Tibial artery (tissue), 4 donors: ENCODE data around the gene C19orf12.
A peak's percentile ranks its signal among the peaks of the same experiment; 100 is the strongest.
"Not testable (repeated sequence)": the region's sequence is repeated elsewhere in the genome, so short reads cannot be mapped to it uniquely, and the experiment has no call there.

Experiments used
- DNase-seq, 2 donors: peaks; one replicate each; pipeline ENCODE4 v3.0.0-alpha.2; 2019
- H3K27ac ChIP-seq, 2 donors: fragments of 200-600 bp; sonication (generic) in 1 of 2; 1 replicate in 1 of 2; 2 replicates in 1 of 2; pipeline ENCODE4 v1.5.1; 2018 to 2019; ENCODE audit warnings: mild to moderate bottlenecking in 1 of 2
- H3K27me3 ChIP-seq, 2 donors: fragments of 200-600 bp; sonication (generic) in 1 of 2; one replicate each; pipeline versions ENCODE4 v1.5.1 to v1.6.0; 2016 to 2019
- H3K36me3 ChIP-seq, 3 donors: fragments of 200-600 bp; sonication (generic) in 2 of 3; one replicate each; pipeline ENCODE4 v1.5.1; 2016 to 2019; ENCODE audit warnings: mild to moderate bottlenecking in 2 of 3
- H3K4me1 ChIP-seq, 4 donors: fragments of 200-600 bp; sonication (generic) in 2 of 4; 1 replicate in 3 of 4; 2 replicates in 1 of 4; pipeline ENCODE4 v1.5.1; 2016 to 2019
- H3K4me3 ChIP-seq, 2 donors: fragments of 200-600 bp; sonication (generic) in 1 of 2; 1 replicate in 1 of 2; 2 replicates in 1 of 2; pipeline ENCODE4 v1.5.1; 2018 to 2019; ENCODE audit warnings: mild to moderate bottlenecking in 2 of 2
- H3K9me3 ChIP-seq, 3 donors: fragments of 200-600 bp; sonication (generic) in 1 of 3; one replicate each; pipeline ENCODE4 v1.5.1; 2016 to 2019
- intact Hi-C: fragments of 100-400 bp; cut with DNase I; formaldehyde crosslinking; loops from one replicate; pipeline ENCODE4 v1.15.0; 2023; ENCODE audit warnings: low total_unique reads
- TF ChIP-seq, protein P1 (sequence below), 2 experiments: fragments of 200-600 bp in 1 of 2; fragments of 450-650 bp in 1 of 2; IDR thresholded peaks; one replicate each; pipeline ENCODE4 v1.5.1; 2017 to 2019; ENCODE audit warnings: antibody characterized with exemption in 2 of 2, mild to moderate bottlenecking in 1 of 2, moderate library complexity in 1 of 2

Gene C19orf12

DNA sequence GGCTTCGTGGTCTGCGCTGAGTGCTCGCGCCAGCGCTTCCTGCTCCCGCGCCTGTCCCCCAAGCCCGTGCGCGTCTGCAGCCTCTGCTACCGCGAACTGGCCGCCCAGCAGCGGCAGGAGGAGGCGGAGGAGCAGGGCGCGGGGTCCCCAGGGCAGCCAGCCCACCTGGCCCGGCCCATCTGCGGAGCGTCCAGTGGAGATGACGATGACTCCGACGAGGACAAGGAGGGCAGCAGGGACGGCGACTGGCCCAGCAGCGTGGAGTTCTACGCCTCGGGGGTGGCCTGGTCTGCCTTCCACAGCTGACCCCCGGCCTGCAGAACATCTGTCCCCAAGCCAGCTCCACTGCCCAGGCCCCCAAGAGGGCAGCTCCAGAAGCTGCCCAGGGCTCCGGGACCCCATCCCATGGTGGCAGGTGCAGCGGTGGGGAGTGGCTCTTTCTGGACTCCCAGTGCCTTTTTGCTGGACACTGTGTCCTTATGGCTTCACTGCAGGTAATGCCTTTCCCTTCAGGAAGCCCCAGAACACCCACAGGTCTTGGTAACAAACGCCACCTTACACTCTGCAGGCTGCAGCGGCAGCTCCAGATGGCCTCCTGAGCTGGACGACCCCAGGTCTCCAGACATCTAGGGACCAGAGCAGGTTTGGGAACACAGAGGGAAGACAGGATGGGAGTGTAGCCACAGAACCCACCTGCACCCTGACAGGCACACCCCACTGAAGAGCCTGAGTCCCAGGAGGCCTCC, 40.5 kb downstream of the C19orf12 start:
- Histone ChIP-seq H3K27me3 (no peaks in the 10 kb centered on the region), H3K27ac (no peak overlapping the region), H3K4me3 (no peak overlapping the region), H3K36me3 (peaks cover 22 to 54% (median 48%) of the 10 kb centered on the region in 3 donors), H3K9me3 (no peaks in the 10 kb centered on the region), H3K4me1 (peaks cover 0 to 65% (median 36%) of the 10 kb centered on the region in 4 donors)
- TF ChIP-seq, protein P1, sequence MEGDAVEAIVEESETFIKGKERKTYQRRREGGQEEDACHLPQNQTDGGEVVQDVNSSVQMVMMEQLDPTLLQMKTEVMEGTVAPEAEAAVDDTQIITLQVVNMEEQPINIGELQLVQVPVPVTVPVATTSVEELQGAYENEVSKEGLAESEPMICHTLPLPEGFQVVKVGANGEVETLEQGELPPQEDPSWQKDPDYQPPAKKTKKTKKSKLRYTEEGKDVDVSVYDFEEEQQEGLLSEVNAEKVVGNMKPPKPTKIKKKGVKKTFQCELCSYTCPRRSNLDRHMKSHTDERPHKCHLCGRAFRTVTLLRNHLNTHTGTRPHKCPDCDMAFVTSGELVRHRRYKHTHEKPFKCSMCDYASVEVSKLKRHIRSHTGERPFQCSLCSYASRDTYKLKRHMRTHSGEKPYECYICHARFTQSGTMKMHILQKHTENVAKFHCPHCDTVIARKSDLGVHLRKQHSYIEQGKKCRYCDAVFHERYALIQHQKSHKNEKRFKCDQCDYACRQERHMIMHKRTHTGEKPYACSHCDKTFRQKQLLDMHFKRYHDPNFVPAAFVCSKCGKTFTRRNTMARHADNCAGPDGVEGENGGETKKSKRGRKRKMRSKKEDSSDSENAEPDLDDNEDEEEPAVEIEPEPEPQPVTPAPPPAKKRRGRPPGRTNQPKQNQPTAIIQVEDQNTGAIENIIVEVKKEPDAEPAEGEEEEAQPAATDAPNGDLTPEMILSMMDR (IDR thresholded peaks at IDR 0.05), result no peak
- DNase-seq, result peak in 1 of 2 donors; percentile 64
- intact Hi-C loops, result no loop called here

DNA sequence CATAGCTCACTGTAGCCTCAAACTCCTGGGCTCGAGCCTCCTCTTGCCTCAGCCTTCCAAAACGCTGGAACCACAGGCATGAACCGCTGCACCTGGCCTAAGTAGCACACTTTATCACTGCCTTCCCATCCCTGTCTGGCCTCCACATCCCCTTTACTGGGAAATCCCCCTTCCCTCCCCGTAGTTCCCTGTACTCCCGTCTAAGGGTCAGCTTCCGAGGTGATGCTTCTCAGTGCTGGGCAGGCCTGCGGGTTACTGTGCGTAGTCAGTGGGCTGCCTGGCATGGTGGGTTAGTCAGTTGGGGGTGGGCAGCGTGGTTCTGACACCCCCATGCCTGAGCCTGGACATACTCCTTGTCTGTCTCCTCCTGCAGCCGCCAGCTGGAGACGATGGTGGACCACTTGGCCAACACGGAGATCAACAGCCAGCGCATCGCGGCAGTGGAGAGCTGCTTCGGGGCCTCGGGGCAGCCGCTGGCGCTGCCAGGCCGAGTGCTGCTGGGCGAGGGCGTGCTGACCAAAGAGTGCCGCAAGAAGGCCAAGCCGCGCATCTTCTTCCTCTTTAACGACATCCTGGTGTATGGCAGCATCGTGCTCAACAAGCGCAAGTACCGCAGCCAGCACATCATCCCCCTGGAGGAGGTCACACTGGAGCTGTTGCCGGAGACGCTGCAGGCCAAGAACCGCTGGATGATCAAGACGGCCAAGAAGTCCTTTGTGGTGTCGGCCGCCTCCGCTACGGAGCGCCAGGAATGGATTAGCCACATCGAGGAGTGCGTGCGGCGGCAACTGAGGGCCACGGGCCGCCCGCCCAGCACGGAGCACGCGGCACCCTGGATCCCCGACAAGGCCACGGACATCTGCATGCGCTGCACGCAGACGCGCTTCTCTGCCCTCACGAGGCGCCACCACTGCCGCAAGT, 41.4 kb downstream of the C19orf12 start:
- no peak overlapping the region for H3K4me3 ChIP-seq
- H3K27ac ChIP-seq, result no peak overlapping the region
- peaks cover 22 to 51% (median 46%) of the 10 kb centered on the region in 3 donors for H3K36me3 ChIP-seq
- no peaks in the 10 kb centered on the region for H3K9me3 ChIP-seq
- peak in 1 of 2 donors; percentile 66 for DNase-seq
- intact Hi-C loops, result no loop called here
- H3K4me1 ChIP-seq, result peaks cover 0 to 64% (median 39%) of the 10 kb centered on the region in 4 donors
- no peaks in the 10 kb centered on the region for H3K27me3 ChIP-seq
- TF ChIP-seq, protein P1 (IDR thresholded peaks at IDR 0.05), result no peak

DNA sequence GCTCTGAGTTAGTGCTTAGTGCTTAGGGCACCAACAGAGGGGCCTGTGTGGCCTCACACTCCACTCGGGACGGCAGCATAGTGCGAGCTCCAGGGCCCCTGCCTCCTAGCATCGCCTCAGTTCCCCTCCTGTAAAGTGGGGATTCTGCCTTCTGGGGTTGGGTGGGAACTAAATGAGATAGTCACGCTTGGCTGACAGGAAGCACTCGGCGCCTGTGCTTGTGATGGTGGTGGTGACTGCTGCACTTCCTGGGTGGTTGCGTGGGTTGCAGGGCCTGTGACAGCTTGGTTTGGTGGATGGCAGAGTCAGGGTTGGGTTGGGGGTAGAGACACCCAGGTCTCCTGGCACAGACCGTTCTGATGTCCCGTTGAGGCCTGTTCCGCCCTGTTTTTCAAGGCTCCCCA, 42.1 kb downstream of the C19orf12 start:
- intact Hi-C loops, result no loop called here
- DNase-seq, result peak in 1 of 2 donors; percentile 58
- Histone ChIP-seq H3K27ac (no peak overlapping the region), H3K36me3 (peaks cover 22 to 43% (median 38%) of the 10 kb centered on the region in 3 donors), H3K9me3 (no peaks in the 10 kb centered on the region), H3K27me3 (no peaks in the 10 kb centered on the region), H3K4me3 (no peak overlapping the region), H3K4me1 (peaks cover 0 to 65% (median 43%) of the 10 kb centered on the region in 4 donors)
- TF ChIP-seq, protein P1 (IDR thresholded peaks at IDR 0.05), result no peak

DNA sequence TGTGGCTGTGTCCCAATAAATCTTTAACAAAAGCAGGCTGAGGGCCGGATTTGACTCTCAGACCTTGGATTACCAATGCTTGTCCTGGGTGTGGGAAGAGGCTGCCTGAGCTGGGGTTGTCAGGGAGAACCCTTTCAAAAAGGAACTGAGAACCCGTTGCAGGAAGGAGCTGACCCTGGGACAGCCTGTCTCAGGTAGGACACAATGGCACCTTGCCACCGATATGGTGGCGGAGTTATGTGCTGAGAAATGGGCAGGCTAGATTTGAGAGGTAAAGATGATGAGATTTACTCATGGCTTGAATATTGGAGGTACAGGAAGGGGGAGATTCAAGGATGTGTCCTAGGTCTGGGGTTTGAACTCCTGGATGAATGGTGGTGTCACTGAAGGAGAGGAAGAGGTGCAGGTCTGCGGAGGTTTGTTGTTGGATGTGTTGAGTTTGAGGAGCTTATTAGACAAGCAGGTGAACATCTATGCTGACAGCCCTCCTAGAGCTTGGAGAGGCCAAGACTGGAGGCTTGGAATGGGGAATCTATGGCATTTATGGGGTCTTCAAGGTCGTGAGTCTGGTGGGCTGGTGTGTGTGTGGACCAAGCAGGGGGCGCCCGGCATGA, 42.6 kb downstream of the C19orf12 start:
- intact Hi-C loops, result no loop called here
- H3K27me3 ChIP-seq, result no peaks in the 10 kb centered on the region
- peaks cover 22 to 38% (median 38%) of the 10 kb centered on the region in 3 donors for H3K36me3 ChIP-seq
- H3K4me3 ChIP-seq, result no peak overlapping the region
- H3K4me1 ChIP-seq, result peaks cover 0 to 65% (median 46%) of the 10 kb centered on the region in 4 donors
- H3K9me3 ChIP-seq, result no peaks in the 10 kb centered on the region
- peak in 1 of 2 donors; percentile 55 for DNase-seq
- TF ChIP-seq, protein P1 (IDR thresholded peaks at IDR 0.05), result no peak
- H3K27ac ChIP-seq, result peak overlapping the region in 1 of 2 donors; percentile 7

DNA sequence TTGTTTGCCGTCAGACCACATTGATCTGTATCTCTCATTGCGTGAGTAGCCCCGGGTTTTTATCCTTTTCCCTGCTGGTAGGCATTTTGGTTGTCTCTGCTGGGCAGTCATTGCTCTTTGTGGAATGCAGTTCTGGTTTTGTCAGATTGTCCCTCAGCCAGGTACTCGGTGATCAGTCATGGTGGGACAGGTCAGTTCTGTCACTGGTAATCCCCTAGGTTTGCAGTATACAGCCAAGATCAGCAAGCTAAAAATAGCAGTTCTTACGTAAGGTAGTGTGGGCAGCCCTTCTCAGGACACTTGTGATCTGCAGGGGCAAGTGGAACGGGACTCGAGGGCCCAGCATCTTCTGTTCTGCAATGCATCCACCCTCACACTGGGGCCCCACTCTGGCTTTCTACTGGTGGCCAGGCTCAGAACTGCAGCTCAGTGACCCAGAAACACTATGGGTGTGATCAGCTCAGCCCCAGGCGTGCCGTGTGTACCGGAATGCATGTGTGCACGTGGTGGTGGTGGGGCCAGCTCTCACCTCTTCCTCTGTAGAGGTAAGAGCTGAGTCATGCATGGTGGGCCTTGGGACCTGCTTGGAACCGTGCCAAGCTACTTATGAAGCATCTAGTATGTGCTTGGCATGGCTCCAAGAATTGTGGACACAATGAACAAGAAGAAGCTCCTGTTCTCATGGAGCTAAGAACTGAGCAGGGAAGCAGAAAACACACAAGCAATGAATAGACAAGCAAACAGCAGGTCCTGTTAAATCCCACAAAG, 43.5 kb downstream of the C19orf12 start:
- peak; percentile 46 to 67 for DNase-seq
- Histone ChIP-seq H3K9me3 (no peaks in the 10 kb centered on the region), H3K27me3 (no peaks in the 10 kb centered on the region), H3K4me3 (no peak overlapping the region), H3K27ac (peak overlapping the region in 1 of 2 donors; percentile 7), H3K4me1 (peaks cover 0 to 65% (median 49%) of the 10 kb centered on the region in 4 donors), H3K36me3 (peaks cover 22 to 31% (median 30%) of the 10 kb centered on the region in 3 donors)
- intact Hi-C loops, result no loop called here
- TF ChIP-seq, protein P1 (IDR thresholded peaks at IDR 0.05), result no peak

DNA sequence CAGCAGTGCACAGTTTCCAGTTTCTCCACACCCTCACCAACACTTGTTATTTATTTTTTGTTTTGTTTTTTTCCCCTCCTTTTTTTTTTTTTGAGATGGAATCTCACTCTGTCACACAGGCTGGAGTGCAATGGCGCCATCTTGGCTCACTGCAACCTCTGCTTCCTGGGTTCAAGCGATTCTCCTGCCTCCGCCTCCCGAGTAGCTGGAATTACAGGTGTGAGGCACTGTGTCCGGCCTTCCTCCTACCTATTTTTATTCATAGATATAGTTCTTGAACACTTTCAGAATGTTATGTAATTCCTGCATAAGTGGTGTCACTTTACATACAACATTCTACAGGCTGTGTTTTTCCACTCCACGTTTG, 44.1 kb downstream of the C19orf12 start:
- H3K4me3 ChIP-seq, H3K9me3 ChIP-seq, intact Hi-C loops, H3K27me3 ChIP-seq: not testable (repeated sequence)
- H3K4me1 ChIP-seq, result peaks cover 0 to 66% (median 46%) of the 10 kb centered on the region in 4 donors
- peaks cover 22 to 25% (median 24%) of the 10 kb centered on the region in 3 donors for H3K36me3 ChIP-seq
- H3K27ac ChIP-seq, result peak overlapping the region in 1 of 2 donors; percentile 7
- peak in 1 of 2 donors; percentile 28 for DNase-seq
